HEK293 (cell line): ENCODE data around the gene JUND.

ENCODE experiments used
- CTCF ChIA-PET: fragments of 350-600 bp; formaldehyde crosslinking; extraction: SDS; loops from one replicate; lab custom pipeline; 2021; ENCODE audit warnings: antibody characterized with exemption; lab: Yijun Ruan, JAX
- POLR2A ChIA-PET: fragments of 300-600 bp; formaldehyde crosslinking; extraction: SDS; loops from one replicate; lab custom pipeline; 2020; ENCODE audit warnings: antibody characterized with exemption, inconsistent platforms; lab: Yijun Ruan, JAX
- H3K27ac ChIP-seq: fragments of 200-500 bp; sonication (Bioruptor generic); 2 replicates; pipeline ENCODE4 v1.5.1; 2014; ENCODE audit warnings: low read depth, low read length, control low read depth, inconsistent platforms; ENCODE audit errors: extremely low read depth
- H3K36me3 ChIP-seq, 2 experiments: fragments of 200-500 bp in 1 of 2; sonication (Bioruptor generic) in 1 of 2; 1 replicate in 1 of 2; 2 replicates in 1 of 2; pipeline ENCODE4 v1.5.1; 2014 to 2017; ENCODE audit warnings: inconsistent platforms in 2 of 2, low read length in 2 of 2; ENCODE audit not compliant: control insufficient read depth in 2 of 2, insufficient read depth in 1 of 2
- H3K4me1 ChIP-seq: fragments of 200-500 bp; sonication (Bioruptor generic); 2 replicates; pipeline ENCODE4 v1.5.1; 2014; ENCODE audit warnings: mild to moderate bottlenecking, low read length, inconsistent platforms; ENCODE audit not compliant: control insufficient read depth, insufficient read depth
- H3K4me3 ChIP-seq: 2 replicates; pipeline ENCODE4 v1.5.1; 2011; ENCODE audit warnings: low read depth, mild to moderate bottlenecking, control low read depth, low read length, moderate library complexity
- H3K9me3 ChIP-seq: fragments of 200-500 bp; sonication (Bioruptor generic); 2 replicates; pipeline ENCODE4 v1.5.1; 2014; ENCODE audit warnings: low read depth, low read length, inconsistent platforms; ENCODE audit not compliant: control insufficient read depth, insufficient read depth
- FEZF1 ChIP-seq: fragments of 450-650 bp; formaldehyde crosslinking; IDR thresholded peaks from 2 replicates; pipeline ENCODE4 v1.5.1; 2016; ENCODE audit warnings: missing biosample characterization, missing genetic modification characterization
- KLF1 ChIP-seq: fragments of 450-650 bp; formaldehyde crosslinking; IDR thresholded peaks from 2 replicates; pipeline ENCODE4 v1.5.1; 2016; ENCODE audit warnings: missing biosample characterization, missing genetic modification characterization
- ZFP37 ChIP-seq: fragments of 450-650 bp; formaldehyde crosslinking; IDR thresholded peaks from 2 replicates; pipeline ENCODE4 v1.5.1; 2016; ENCODE audit warnings: missing biosample characterization, missing genetic modification characterization
- ZIC2 ChIP-seq: fragments of 450-650 bp; formaldehyde crosslinking; IDR thresholded peaks from 2 replicates; pipeline ENCODE4 v1.5.1; 2016; ENCODE audit warnings: missing biosample characterization, missing genetic modification characterization
- ZNF112 ChIP-seq: fragments of 450-650 bp; formaldehyde crosslinking; IDR thresholded peaks from 2 replicates; pipeline ENCODE4 v1.5.0; 2017; ENCODE audit warnings: missing biosample characterization, missing genetic modification characterization
- ZNF146 ChIP-seq: fragments of 450-650 bp; formaldehyde crosslinking; IDR thresholded peaks from 2 replicates; pipeline ENCODE4 v1.5.1; 2016; ENCODE audit warnings: missing biosample characterization, missing genetic modification characterization
- ZNF473 ChIP-seq: fragments of 450-650 bp; formaldehyde crosslinking; IDR thresholded peaks from 2 replicates; pipeline ENCODE4 v1.5.1; 2017; ENCODE audit warnings: missing biosample characterization, missing genetic modification characterization
- ZNF621 ChIP-seq: fragments of 450-650 bp; formaldehyde crosslinking; IDR thresholded peaks from 2 replicates; pipeline ENCODE4 v1.5.1; 2017; ENCODE audit warnings: missing biosample characterization, missing genetic modification characterization
- ZNF76 ChIP-seq: fragments of 450-650 bp; formaldehyde crosslinking; IDR thresholded peaks from 2 replicates; pipeline ENCODE4; 2016; ENCODE audit warnings: low read depth, missing biosample characterization, missing genetic modification characterization, borderline replicate concordance
- ZXDB ChIP-seq: fragments of 450-650 bp; formaldehyde crosslinking; IDR thresholded peaks from 2 replicates; pipeline ENCODE4 v1.5.1; 2016; ENCODE audit warnings: missing biosample characterization, missing genetic modification characterization
- TF ChIP-seq, protein P1 (sequence below): fragments of 450-650 bp; formaldehyde crosslinking; IDR thresholded peaks from 2 replicates; pipeline ENCODE4 v1.5.1; 2016; ENCODE audit warnings: missing biosample characterization, missing genetic modification characterization
- TF ChIP-seq, protein P2 (sequence below): fragments of 450-650 bp; formaldehyde crosslinking; IDR thresholded peaks from 2 replicates; pipeline ENCODE4 v1.5.1; 2017; ENCODE audit warnings: missing biosample characterization, missing genetic modification characterization

JUND gene

DNA sequence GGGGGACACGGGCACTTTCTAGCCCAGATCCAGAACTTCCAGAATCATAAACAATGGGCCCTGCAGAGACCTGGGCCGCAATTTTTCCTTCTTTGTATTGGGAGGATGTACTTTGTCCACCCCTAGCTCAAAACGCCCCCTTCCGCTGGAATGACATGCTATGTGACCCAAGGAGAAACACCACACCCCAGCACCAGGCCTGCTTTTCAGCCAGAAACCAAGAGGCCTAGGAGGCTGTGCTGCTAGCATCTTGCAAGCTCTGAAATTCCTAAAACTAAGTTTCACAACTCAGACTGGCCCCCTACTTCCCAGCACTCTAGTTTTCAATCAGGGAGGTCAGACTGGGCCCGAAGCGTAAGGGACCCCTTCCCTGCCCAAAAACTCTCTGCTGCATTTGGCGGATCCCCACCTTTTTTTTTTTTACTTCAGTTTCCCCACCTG, 40.9 kb upstream of the JUND start:
- peaks cover 0 to 15% of the 10 kb centered on the region in 2 experiments; a peak in 1 of 3 replicates for H3K36me3 ChIP-seq
- POLR2A ChIA-PET, result interaction anchor here (0.6 to 3.7 kb wide), 7 partner anchors 16 to 77 kb away, joined by 3 to 118 read pairs (median 5); partner anchors contain the start of gene JUND
- CTCF ChIA-PET, result interaction anchor here (0.6 to 7.6 kb wide), 14 partner anchors 10 to 170 kb away, joined by 3 to 114 read pairs (median 6); partner anchors contain the start of genes JUND and PIK3R2
- peaks cover 7% of the 10 kb centered on the region for H3K4me1 ChIP-seq
- H3K27ac ChIP-seq, result peak overlapping the region; percentile 84
- peak overlapping the region; percentile 92 for H3K4me3 ChIP-seq
- no peaks in the 10 kb centered on the region for H3K9me3 ChIP-seq
- TF ChIP-seq ZXDB (tag by site-specific recombination) (no peak), ZNF76 (tag by site-specific recombination) (no peak), KLF1 (tag by site-specific recombination) (no peak; the same call in 1 of the 2 replicates), ZNF146 (tag by site-specific recombination) (no peak)
- TF ChIP-seq, protein P1, sequence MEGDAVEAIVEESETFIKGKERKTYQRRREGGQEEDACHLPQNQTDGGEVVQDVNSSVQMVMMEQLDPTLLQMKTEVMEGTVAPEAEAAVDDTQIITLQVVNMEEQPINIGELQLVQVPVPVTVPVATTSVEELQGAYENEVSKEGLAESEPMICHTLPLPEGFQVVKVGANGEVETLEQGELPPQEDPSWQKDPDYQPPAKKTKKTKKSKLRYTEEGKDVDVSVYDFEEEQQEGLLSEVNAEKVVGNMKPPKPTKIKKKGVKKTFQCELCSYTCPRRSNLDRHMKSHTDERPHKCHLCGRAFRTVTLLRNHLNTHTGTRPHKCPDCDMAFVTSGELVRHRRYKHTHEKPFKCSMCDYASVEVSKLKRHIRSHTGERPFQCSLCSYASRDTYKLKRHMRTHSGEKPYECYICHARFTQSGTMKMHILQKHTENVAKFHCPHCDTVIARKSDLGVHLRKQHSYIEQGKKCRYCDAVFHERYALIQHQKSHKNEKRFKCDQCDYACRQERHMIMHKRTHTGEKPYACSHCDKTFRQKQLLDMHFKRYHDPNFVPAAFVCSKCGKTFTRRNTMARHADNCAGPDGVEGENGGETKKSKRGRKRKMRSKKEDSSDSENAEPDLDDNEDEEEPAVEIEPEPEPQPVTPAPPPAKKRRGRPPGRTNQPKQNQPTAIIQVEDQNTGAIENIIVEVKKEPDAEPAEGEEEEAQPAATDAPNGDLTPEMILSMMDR (tag by site-specific recombination), result peak; percentile 54; the same call in 1 of the 2 replicates

DNA sequence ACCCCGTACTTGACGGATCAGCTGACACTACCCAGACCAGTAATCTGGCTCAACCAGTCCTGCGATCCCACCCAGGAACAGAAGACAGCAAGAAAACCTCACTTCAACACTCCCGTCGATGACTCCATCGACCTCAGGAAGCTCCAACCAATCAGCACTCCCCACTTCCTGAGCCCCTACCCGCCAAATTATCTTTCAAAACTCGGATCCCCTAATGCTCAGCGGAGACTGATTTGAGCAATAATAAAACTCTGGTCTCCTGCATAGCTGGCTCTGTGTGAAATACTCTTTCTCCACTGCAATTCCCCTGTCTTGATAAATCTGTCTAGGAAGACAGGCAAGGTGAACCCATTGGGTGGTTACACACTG, 40.3 kb upstream of the JUND start:
- CTCF ChIA-PET, result interaction anchor here (0.6 to 7.6 kb wide), 12 partner anchors 9 to 89 kb away, joined by 3 to 114 read pairs (median 6); partner anchors contain the start of gene JUND
- TF ChIP-seq ZNF473 (tag by site-specific recombination) (no peak), ZIC2 (tag by site-specific recombination) (peak; percentile 27; the same call in 1 of the 2 replicates), ZFP37 (tag by site-specific recombination) (no peak)
- TF ChIP-seq, all 188 proteins: peak for 1
- Histone ChIP-seq H3K36me3 (peaks cover 0 to 15% of the 10 kb centered on the region in 2 experiments; a peak in 1 of 3 replicates), H3K4me1 (peaks cover 7% of the 10 kb centered on the region), H3K27ac (peak overlapping the region; percentile 84), H3K9me3 (no peaks in the 10 kb centered on the region), H3K4me3 (peak overlapping the region; percentile 92)
- POLR2A ChIA-PET, result interaction anchor here (0.6 to 3.7 kb wide), 5 partner anchors 17 to 59 kb away, joined by 3 to 118 read pairs (median 15); partner anchors contain the start of gene JUND

DNA sequence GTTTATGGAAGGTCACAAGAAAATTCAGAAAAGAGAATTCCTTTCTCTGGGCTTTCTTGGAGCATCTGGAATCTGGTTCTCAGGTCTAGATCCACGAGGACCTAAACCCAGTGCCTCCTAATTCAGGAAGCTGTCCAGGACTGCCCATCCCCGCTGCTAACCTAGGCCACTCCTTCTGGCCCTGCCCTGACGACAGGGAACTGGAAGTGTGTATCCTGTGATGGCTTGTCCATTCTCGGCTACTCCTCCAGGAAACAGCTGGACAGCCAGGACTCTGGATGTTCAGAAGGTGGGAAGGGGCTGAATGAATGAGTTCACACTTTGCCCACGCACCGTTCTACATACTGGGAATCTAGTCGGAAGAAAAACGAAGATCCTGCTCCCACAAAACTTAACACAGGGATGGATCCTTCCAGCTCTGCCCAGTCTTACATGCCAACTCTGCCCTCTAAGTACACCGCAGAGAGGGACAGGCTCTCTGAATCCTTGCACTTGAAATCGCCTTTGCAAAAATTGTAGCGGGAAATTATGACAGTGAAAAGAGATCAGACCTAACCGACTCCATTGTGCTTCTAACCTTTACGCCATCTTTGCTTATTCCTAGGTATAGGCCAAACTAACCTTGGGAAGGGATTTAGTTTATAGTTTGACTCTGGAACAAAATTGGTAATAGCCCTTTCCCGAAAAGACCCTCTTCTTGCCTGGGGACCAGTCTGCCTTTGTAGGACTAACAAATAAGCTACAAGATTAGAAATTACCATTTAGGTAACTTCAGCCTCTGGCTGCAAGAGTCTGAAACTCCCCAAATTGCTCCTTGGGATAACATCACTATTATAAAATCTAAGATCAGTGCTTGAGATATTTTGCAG, 39.7 kb upstream of the JUND start:
- no peak overlapping the region for H3K4me3 ChIP-seq
- TF ChIP-seq FEZF1 (tag by site-specific recombination), result no peak
- TF ChIP-seq, protein P2, sequence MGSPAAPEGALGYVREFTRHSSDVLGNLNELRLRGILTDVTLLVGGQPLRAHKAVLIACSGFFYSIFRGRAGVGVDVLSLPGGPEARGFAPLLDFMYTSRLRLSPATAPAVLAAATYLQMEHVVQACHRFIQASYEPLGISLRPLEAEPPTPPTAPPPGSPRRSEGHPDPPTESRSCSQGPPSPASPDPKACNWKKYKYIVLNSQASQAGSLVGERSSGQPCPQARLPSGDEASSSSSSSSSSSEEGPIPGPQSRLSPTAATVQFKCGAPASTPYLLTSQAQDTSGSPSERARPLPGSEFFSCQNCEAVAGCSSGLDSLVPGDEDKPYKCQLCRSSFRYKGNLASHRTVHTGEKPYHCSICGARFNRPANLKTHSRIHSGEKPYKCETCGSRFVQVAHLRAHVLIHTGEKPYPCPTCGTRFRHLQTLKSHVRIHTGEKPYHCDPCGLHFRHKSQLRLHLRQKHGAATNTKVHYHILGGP (tag by site-specific recombination), result no peak
- no peak for TF ChIP-seq ZNF621
- TF ChIP-seq ZNF112, result no peak
- no peaks in the 10 kb centered on the region for H3K9me3 ChIP-seq
- H3K36me3 ChIP-seq, result peaks cover 0 to 18% of the 10 kb centered on the region in 2 experiments; a peak in 1 of 3 replicates
- ChIA-PET POLR2A (interaction anchor here (0.5 to 3.7 kb wide), 4 partner anchors 17 to 46 kb away, joined by 4 to 118 read pairs (median 10); partner anchors contain the start of gene JUND), CTCF (interaction anchor here (0.5 to 7.6 kb wide), 12 partner anchors 7 to 90 kb away, joined by 3 to 114 read pairs (median 6); partner anchors contain the start of gene JUND)
- H3K4me1 ChIP-seq, result peaks cover 7% of the 10 kb centered on the region
- H3K27ac ChIP-seq, result no peak overlapping the region
